ENCODE data around the gene JAK3. TPM values are rescaled to one million over a fixed set of nuclear protein-coding genes. Genes with fewer than 3 reads are reported as not detected.
A peak's percentile ranks its signal among the peaks of the same experiment; 100 is the strongest.

Gene JAK3
- total RNA-seq, 1 donor from 2014 or later: 28.1 TPM

DNA sequence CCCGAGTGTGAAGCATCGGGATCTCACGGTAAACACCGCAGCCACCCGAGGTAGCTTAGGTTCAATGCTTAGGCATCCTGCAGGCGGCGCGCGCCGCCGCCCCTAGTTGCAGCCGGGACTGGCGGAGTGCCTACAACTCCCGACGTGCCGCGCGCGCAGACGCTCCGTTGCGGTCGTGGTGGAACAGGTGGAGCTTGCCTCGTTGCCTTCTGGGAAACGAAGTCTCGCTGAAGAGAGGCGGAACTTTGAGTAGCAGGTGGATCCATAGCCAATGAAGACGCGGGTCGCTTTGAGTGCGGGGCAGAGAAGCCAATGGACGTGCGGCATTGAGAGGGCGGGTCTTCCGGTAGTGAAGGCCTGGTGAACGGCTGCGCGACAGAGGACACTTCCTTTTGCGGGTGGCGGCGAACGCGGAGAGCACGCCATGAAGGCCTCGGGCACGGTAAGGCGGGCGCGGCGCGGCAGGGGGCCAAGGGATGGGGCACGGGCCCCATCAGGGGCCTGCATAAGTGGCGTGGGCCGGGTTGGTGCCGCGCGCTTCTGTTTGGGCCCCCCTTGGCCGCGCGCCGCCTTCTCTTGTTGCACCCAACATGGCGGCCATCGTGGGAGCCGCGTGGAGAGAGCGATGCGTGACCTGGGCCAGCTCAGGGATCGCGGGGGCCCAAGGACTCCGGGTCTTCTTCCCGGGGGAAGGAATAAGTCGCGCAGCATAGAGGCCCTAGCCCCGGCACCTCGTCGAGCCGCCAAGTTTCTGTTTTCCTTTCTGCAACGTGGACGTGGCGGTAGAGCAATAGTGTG lies 11.9 kb upstream of the JAK3 start, which contains the start of gene RPL18A:
TSS of gene RPL18A (plus strand) at position 378 of the 798 bp plus-strand sequence. CDS start at position 425, 47 bp downstream.
- DNase-seq (ENCODE audit: low spot score in 2 of 2): peak; percentile 97 to 99
- peak within 1 kb of the TSS; percentile 88 to 90 for H3K27ac ChIP-seq
- H3K4me1 ChIP-seq: peaks cover 10 to 17% of the 10 kb centered on the region in 2 donors
- no peaks in the 10 kb centered on the region for H3K9me3 ChIP-seq
- H3K36me3 ChIP-seq: peaks cover 32 to 37% of the 10 kb centered on the region in 2 donors
- H3K4me3 ChIP-seq: peak within 1 kb of the TSS; percentile 93 to 94
- H3K27me3 ChIP-seq: no peaks in the 10 kb centered on the region
- TF ChIP-seq, protein P1, sequence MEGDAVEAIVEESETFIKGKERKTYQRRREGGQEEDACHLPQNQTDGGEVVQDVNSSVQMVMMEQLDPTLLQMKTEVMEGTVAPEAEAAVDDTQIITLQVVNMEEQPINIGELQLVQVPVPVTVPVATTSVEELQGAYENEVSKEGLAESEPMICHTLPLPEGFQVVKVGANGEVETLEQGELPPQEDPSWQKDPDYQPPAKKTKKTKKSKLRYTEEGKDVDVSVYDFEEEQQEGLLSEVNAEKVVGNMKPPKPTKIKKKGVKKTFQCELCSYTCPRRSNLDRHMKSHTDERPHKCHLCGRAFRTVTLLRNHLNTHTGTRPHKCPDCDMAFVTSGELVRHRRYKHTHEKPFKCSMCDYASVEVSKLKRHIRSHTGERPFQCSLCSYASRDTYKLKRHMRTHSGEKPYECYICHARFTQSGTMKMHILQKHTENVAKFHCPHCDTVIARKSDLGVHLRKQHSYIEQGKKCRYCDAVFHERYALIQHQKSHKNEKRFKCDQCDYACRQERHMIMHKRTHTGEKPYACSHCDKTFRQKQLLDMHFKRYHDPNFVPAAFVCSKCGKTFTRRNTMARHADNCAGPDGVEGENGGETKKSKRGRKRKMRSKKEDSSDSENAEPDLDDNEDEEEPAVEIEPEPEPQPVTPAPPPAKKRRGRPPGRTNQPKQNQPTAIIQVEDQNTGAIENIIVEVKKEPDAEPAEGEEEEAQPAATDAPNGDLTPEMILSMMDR (IDR thresholded peaks at IDR 0.05): peak; percentile 74 to 79 (median 79)
- intact Hi-C loops (cut with DNase I): loop anchor here (1.0 to 10.0 kb wide), 6 partner anchors 73 to 347 kb away; partner anchors contain the start of genes COLGALT1, MAP1S and PGLS

- H3K4me1 ChIP-seq: peaks cover 4% of the 10 kb centered on the region in 2 donors
- TF ChIP-seq, protein P1 (IDR thresholded peaks at IDR 0.05): peak; percentile 91 to 98 (median 98)
- H3K27ac ChIP-seq: no peak overlapping the region
- DNase-seq (ENCODE audit: low spot score in 2 of 2): peak; percentile 31 to 89
- no peak overlapping the region for H3K4me3 ChIP-seq
- H3K9me3 ChIP-seq: no peaks in the 10 kb centered on the region
- H3K27me3 ChIP-seq: no peaks in the 10 kb centered on the region
- H3K36me3 ChIP-seq: no peaks in the 10 kb centered on the region
- intact Hi-C loops (cut with DNase I): loop anchor here (5.0 to 10.0 kb wide), 3 partner anchors 141 to 343 kb away; partner anchors contain the start of genes COLGALT1, MAP1S and PGLS
Observed at GRCh38 chr19:17855280-17856152, 7.7 kb upstream of the JAK3 start.

- H3K27ac ChIP-seq: no peak overlapping the region
- TF ChIP-seq, protein P1 (IDR thresholded peaks at IDR 0.05): no peak
- no peaks in the 10 kb centered on the region for H3K36me3 ChIP-seq
- no peak for DNase-seq (ENCODE audit: low spot score in 2 of 2)
- H3K9me3 ChIP-seq: no peaks in the 10 kb centered on the region
- no peaks in the 10 kb centered on the region for H3K4me1 ChIP-seq
- intact Hi-C loops (cut with DNase I): loop anchor here (10.0 kb wide), 1 partner anchor 139 kb away; the partner anchor contains the start of gene MAP1S
- no peaks in the 10 kb centered on the region for H3K27me3 ChIP-seq
- H3K4me3 ChIP-seq: no peak overlapping the region
Observed at GRCh38 chr19:17854061-17854460, 6.3 kb upstream of the JAK3 start.

- no peak overlapping the region for H3K4me3 ChIP-seq
- H3K27me3 ChIP-seq: no peaks in the 10 kb centered on the region
- TF ChIP-seq, protein P1 (IDR thresholded peaks at IDR 0.05): no peak
- no peaks in the 10 kb centered on the region for H3K36me3 ChIP-seq
- DNase-seq (ENCODE audit: low spot score in 2 of 2): no peak
- intact Hi-C loops (cut with DNase I): no loop called here
- no peaks in the 10 kb centered on the region for H3K9me3 ChIP-seq
- peak overlapping the region in 1 of 2 donors; percentile 80 for H3K27ac ChIP-seq
- peaks cover 0 to 4% of the 10 kb centered on the region in 2 donors for H3K4me1 ChIP-seq
Observed at GRCh38 chr19:17848595-17849292, 962 bp upstream of the JAK3 start.

DNA sequence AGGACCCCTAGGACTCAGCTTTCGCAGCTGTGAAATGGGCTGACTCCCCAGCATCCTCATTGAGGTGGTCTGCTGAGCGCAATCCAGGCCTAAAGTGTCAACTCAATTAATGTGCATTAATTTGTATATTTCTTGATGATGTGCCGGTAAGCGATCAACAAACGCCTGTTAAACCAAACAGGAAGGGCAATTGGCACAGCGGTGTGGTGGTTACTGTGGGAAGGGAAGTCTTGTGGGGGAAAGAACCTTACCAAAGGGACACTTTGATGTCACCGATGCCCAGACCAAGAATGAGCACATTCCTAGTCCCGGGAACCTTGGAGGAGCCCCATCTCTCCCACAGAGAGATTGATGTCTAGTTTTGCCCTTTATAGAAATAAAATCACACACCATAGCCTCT lies 1.6 kb downstream of the JAK3 start:
- no peak overlapping the region for H3K27ac ChIP-seq
- DNase-seq (ENCODE audit: low spot score in 2 of 2): no peak
- intact Hi-C loops (cut with DNase I): no loop called here
- no peak overlapping the region for H3K4me3 ChIP-seq
- TF ChIP-seq, protein P1 (IDR thresholded peaks at IDR 0.05): no peak
- no peaks in the 10 kb centered on the region for H3K36me3 ChIP-seq
- H3K4me1 ChIP-seq: peaks cover 0 to 8% of the 10 kb centered on the region in 2 donors
- H3K9me3 ChIP-seq: no peaks in the 10 kb centered on the region
- peaks cover 6% of the 10 kb centered on the region for H3K27me3 ChIP-seq

Data from ascending aorta (tissue), 2 donors.